ENCODE data around the gene C1QB. TPM values are rescaled to one million over a fixed set of nuclear protein-coding genes. Genes with fewer than 3 reads are reported as not detected.

Gene C1QB
- total and polyA plus RNA-seq, 2 donors (not counting 1 experiment from before 2014, with no cell fraction given): 0.16 TPM; not detected in 1

DNA sequence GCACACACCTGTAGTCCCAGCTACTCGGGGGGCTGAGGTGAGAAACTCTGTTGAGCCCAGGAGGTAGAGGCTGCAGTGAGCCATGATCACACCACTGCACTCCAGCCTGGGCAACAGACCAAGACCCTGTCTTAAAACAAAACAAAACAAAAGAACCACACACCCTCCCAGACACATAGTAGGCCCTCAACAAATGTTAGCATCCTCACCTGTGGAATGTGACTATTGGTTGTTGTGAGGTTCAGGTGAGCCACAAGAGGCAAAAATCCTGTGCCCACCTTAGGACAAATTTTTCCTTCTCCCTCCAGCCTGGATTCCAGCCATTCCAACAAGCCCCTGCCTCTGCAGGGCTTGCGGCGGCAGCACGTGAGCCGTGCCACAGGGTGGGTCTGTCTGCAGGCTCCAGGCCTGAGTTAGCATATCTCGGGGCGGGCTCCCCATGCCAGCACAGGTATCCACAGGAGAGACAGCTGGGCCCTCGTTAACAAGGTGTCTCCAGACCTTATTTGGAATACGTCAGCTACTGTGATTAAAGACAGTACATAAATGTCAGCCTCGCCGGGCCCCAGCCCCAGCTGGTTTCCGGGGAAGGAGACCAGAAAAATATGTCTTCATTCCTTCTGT lies 17.4 kb downstream of the C1QB start:
- POLR2A ChIA-PET: no interaction called here
- DNase-seq (no peak), ATAC-seq (ENCODE audit: low read depth) (no peak)
- no peaks in the 10 kb centered on the region for H3K79me2 ChIP-seq (ENCODE audit: control insufficient read depth, insufficient read depth, low read length)
- 65% methylated on average over 11 of the region's 12 CpGs for WGBS (ENCODE audit: insufficient coverage)
- CTCF ChIA-PET: no interaction called here
- no peak overlapping the region for H3K27ac ChIP-seq (ENCODE audit: low read length in 2 of 2)
- H3K4me3 Mint-ChIP-seq: no peak overlapping the region
- no peak overlapping the region for H3K4me3 ChIP-seq (ENCODE audit: control extremely low read depth in 1 of 5, extremely low read depth in 1 of 5, insufficient read depth in 1 of 5, low read depth in 2 of 5, low read length in 4 of 5)
- no peak overlapping the region for H2AFZ ChIP-seq (ENCODE audit: insufficient read depth, low read depth, low read length, poor library complexity, severe bottlenecking)
- peaks cover 46% of the 10 kb centered on the region for H3K27me3 Mint-ChIP-seq
- no peaks in the 10 kb centered on the region for H4K20me1 ChIP-seq (ENCODE audit: control insufficient read depth, insufficient read depth, low read length, poor library complexity, severe bottlenecking)
- no peak overlapping the region for H3K9ac ChIP-seq (ENCODE audit: low read length)
- peaks cover 0 to 30% (median 8%) of the 10 kb centered on the region in 4 experiments for H3K27me3 ChIP-seq (replicated peaks in 1 of 4; ENCODE audit: control extremely low read depth in 1 of 4, control insufficient read depth in 3 of 4, insufficient read depth in 4 of 4, low read length in 3 of 4)
- H3K4me1 Mint-ChIP-seq: no peaks in the 10 kb centered on the region
- no peak overlapping the region for H3K27ac Mint-ChIP-seq
- TF ChIP-seq, protein P1, sequence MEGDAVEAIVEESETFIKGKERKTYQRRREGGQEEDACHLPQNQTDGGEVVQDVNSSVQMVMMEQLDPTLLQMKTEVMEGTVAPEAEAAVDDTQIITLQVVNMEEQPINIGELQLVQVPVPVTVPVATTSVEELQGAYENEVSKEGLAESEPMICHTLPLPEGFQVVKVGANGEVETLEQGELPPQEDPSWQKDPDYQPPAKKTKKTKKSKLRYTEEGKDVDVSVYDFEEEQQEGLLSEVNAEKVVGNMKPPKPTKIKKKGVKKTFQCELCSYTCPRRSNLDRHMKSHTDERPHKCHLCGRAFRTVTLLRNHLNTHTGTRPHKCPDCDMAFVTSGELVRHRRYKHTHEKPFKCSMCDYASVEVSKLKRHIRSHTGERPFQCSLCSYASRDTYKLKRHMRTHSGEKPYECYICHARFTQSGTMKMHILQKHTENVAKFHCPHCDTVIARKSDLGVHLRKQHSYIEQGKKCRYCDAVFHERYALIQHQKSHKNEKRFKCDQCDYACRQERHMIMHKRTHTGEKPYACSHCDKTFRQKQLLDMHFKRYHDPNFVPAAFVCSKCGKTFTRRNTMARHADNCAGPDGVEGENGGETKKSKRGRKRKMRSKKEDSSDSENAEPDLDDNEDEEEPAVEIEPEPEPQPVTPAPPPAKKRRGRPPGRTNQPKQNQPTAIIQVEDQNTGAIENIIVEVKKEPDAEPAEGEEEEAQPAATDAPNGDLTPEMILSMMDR (IDR thresholded peaks at IDR 0.05): no peak
- no peak for TF ChIP-seq EZH2 (IDR thresholded peaks at IDR 0.05; ENCODE audit: borderline replicate concordance, insufficient read depth, low read depth, low read length, poor library complexity, severe bottlenecking)
- H3K9me3 ChIP-seq (ENCODE audit: control extremely low read depth in 1 of 3, control insufficient read depth in 2 of 3, insufficient read depth in 1 of 3, low read length in 2 of 3): no peaks in the 10 kb centered on the region
- no peaks in the 10 kb centered on the region for H3K9me3 Mint-ChIP-seq (ENCODE audit: insufficient read depth)
- intact Hi-C loops (cut with micrococcal nuclease): no loop called here
- no peak overlapping the region for H3K4me2 ChIP-seq (replicated peaks; ENCODE audit: low read depth, low read length, poor library complexity, severe bottlenecking)
- no peaks in the 10 kb centered on the region for H3K4me1 ChIP-seq (ENCODE audit: control insufficient read depth in 2 of 2, insufficient read depth in 2 of 2, low read length in 2 of 2)
- H3K36me3 ChIP-seq (replicated peaks in 1 of 2; ENCODE audit: control extremely low read depth in 1 of 2, control insufficient read depth in 1 of 2, extremely low read depth in 1 of 2, insufficient read depth in 2 of 2, low read length in 1 of 2): no peaks in the 10 kb centered on the region

DNA sequence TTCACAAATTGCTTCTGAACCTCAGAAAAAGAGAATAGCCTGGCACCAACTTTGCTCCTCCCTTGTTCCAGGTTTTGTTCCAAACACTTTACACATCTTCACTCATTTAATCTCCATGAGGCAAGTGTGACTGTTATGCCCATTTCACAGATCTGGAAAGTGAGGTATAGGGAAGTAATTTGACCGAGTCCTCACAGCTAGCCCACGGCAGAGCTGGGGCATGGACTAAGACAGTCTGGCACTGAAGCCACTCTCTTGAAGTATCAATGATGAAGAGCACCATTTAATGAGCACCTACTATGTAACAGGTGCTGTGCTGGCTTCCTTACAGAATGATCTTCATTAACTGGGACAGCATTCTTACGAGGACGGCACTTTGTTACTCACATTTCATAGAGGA lies 19.0 kb downstream of the C1QB start:
- H2AFZ ChIP-seq (ENCODE audit: insufficient read depth, low read depth, low read length, poor library complexity, severe bottlenecking): no peak overlapping the region
- ChIA-PET CTCF (no interaction called here), POLR2A (no interaction called here)
- H3K4me1 ChIP-seq (ENCODE audit: control insufficient read depth in 2 of 2, insufficient read depth in 2 of 2, low read length in 2 of 2): no peaks in the 10 kb centered on the region
- H3K4me2 ChIP-seq (replicated peaks; ENCODE audit: low read depth, low read length, poor library complexity, severe bottlenecking): no peak overlapping the region
- no peaks in the 10 kb centered on the region for H4K20me1 ChIP-seq (ENCODE audit: control insufficient read depth, insufficient read depth, low read length, poor library complexity, severe bottlenecking)
- Mint-ChIP-seq H3K9me3 (ENCODE audit: insufficient read depth) (no peaks in the 10 kb centered on the region), H3K27ac (no peak overlapping the region), H3K4me3 (no peak overlapping the region), H3K27me3 (peaks cover 48% of the 10 kb centered on the region), H3K4me1 (no peaks in the 10 kb centered on the region)
- H3K36me3 ChIP-seq (replicated peaks in 1 of 2; ENCODE audit: control extremely low read depth in 1 of 2, control insufficient read depth in 1 of 2, extremely low read depth in 1 of 2, insufficient read depth in 2 of 2, low read length in 1 of 2): no peaks in the 10 kb centered on the region
- no peak overlapping the region for H3K9ac ChIP-seq (ENCODE audit: low read length)
- no peak for DNase-seq
- no peak overlapping the region for H3K27ac ChIP-seq (ENCODE audit: low read length in 2 of 2)
- H3K79me2 ChIP-seq (ENCODE audit: control insufficient read depth, insufficient read depth, low read length): no peaks in the 10 kb centered on the region
- H3K4me3 ChIP-seq (ENCODE audit: control extremely low read depth in 1 of 5, extremely low read depth in 1 of 5, insufficient read depth in 1 of 5, low read depth in 2 of 5, low read length in 4 of 5): no peak overlapping the region
- no peaks in the 10 kb centered on the region for H3K9me3 ChIP-seq (ENCODE audit: control extremely low read depth in 1 of 3, control insufficient read depth in 2 of 3, insufficient read depth in 1 of 3, low read length in 2 of 3)
- peaks cover 0 to 30% (median 8%) of the 10 kb centered on the region in 4 experiments for H3K27me3 ChIP-seq (replicated peaks in 1 of 4; ENCODE audit: control extremely low read depth in 1 of 4, control insufficient read depth in 3 of 4, insufficient read depth in 4 of 4, low read length in 3 of 4)
- ATAC-seq (ENCODE audit: low read depth): no peak
- TF ChIP-seq, protein P1 (IDR thresholded peaks at IDR 0.05): no peak
- no peak for TF ChIP-seq EZH2 (IDR thresholded peaks at IDR 0.05; ENCODE audit: borderline replicate concordance, insufficient read depth, low read depth, low read length, poor library complexity, severe bottlenecking)
- 93% methylated on average over 4 of the region's 4 CpGs for WGBS (ENCODE audit: insufficient coverage)
- intact Hi-C loops (cut with micrococcal nuclease): no loop called here

Measured in B cell (primary cell).